HEK293T (cell line): ENCODE data around the gene LHCGR.

Experiments used
- CTCF ChIA-PET: fragments of 350-600 bp; formaldehyde crosslinking; extraction: SDS; loops from one replicate; lab custom pipeline; 2021; ENCODE audit warnings: antibody characterized with exemption, inconsistent platforms; lab: Yijun Ruan, JAX
- POLR2A ChIA-PET: fragments of 350-600 bp; formaldehyde crosslinking; extraction: SDS; loops from one replicate; lab custom pipeline; 2020; ENCODE audit warnings: antibody characterized with exemption, inconsistent platforms; lab: Yijun Ruan, JAX
- DNase-seq: peaks from one replicate; pipeline ENCODE4 v3.0.0; 2012; ENCODE audit warnings: mixed read lengths; ENCODE audit errors: extremely low spot score
- ARNT ChIP-seq: fragments of 450-650 bp; IDR thresholded peaks from 2 replicates; pipeline ENCODE4 v1.6.1; 2017; ENCODE audit warnings: mild to moderate bottlenecking
- BHLHE40 ChIP-seq: fragments of 450-650 bp; IDR thresholded peaks from 2 replicates; pipeline ENCODE4 v1.6.1; 2016; ENCODE audit warnings: mild to moderate bottlenecking, moderate library complexity, borderline replicate concordance
- CTBP1 ChIP-seq: fragments of 450-650 bp; IDR thresholded peaks from 2 replicates; pipeline ENCODE4 v1.6.1; 2016; ENCODE audit warnings: borderline replicate concordance
- ELF4 ChIP-seq: fragments of 450-650 bp; IDR thresholded peaks from 2 replicates; pipeline ENCODE4 v1.6.1; 2017; ENCODE audit warnings: antibody characterized with exemption
- FOXA1 ChIP-seq: fragments of 450-650 bp; IDR thresholded peaks from 2 replicates; pipeline ENCODE4 v1.6.1; 2016; ENCODE audit warnings: mild to moderate bottlenecking
- FOXK2 ChIP-seq: fragments of 450-650 bp; IDR thresholded peaks from 2 replicates; pipeline ENCODE4 v1.6.1; 2016; ENCODE audit warnings: mild to moderate bottlenecking
- FOXM1 ChIP-seq: fragments of 450-650 bp; IDR thresholded peaks from 2 replicates; pipeline ENCODE4 v1.6.1; 2017; ENCODE audit warnings: mild to moderate bottlenecking, borderline replicate concordance
- HDGF ChIP-seq: fragments of 450-650 bp; IDR thresholded peaks from 2 replicates; pipeline ENCODE4 v1.6.1; 2017; ENCODE audit warnings: antibody characterized with exemption, borderline replicate concordance
- L3MBTL2 ChIP-seq: fragments of 450-650 bp; conservative IDR thresholded peaks from 2 replicates; pipeline ENCODE4 v1.6.1; 2016; ENCODE audit warnings: mild to moderate bottlenecking
- LEF1 ChIP-seq: fragments of 450-650 bp; IDR thresholded peaks from 2 replicates; pipeline ENCODE4 v1.6.1; 2017; ENCODE audit warnings: mild to moderate bottlenecking, borderline replicate concordance
- NFRKB ChIP-seq: fragments of 450-650 bp; IDR thresholded peaks from 2 replicates; pipeline ENCODE4 v1.6.1; 2016; ENCODE audit warnings: mild to moderate bottlenecking, moderate library complexity
- SP1 ChIP-seq: fragments of 450-650 bp; IDR thresholded peaks from 2 replicates; pipeline ENCODE4 v1.6.1; 2017
- SUZ12 ChIP-seq: fragments of 450-650 bp; IDR thresholded peaks from 2 replicates; pipeline ENCODE4 v1.6.1; 2016; ENCODE audit warnings: mild to moderate bottlenecking
- TARDBP ChIP-seq: fragments of 450-650 bp; IDR thresholded peaks from 2 replicates; pipeline ENCODE4 v1.6.1; 2016
- ZNF384 ChIP-seq: fragments of 450-650 bp; IDR thresholded peaks from 2 replicates; pipeline ENCODE4 v1.6.1; 2016
- TF ChIP-seq, protein P1 (sequence below): fragments of 450-650 bp; IDR thresholded peaks from 2 replicates; pipeline ENCODE4 v1.6.1; 2016

Gene LHCGR

DNA sequence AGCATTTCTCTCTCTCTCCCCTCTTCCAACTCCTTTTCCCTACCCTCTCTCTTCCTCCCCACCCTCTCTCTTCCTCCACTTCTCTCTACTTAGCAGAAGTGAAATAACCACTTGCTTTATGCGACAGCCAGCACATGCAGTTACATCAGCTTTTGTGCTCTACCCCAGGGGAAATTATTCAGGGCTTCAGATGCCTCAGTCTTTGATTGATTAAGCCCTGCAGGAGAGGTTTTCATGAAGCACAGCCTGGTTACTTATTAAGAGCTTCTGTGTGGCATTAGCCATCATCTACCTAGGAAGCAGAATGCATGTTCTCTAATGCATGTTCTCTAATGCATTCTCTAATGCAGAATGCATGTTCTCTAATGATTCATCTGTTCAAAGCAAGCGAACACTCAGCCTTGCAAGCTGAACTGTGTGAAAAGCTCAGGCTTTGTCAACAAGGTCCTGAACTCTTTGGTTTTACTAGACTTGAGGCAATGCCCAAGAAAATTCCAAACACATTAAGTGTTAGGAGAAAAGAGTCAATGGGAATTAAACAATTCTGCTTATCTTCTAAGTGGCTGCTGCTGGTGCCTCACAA is 56.1 kb downstream of the LHCGR start:
- POLR2A ChIA-PET = no interaction called here
- no peak for DNase-seq
- TF ChIP-seq ARNT (no peak), FOXK2 (no peak), CTBP1 (no peak), SUZ12 (no peak), TARDBP (no peak), L3MBTL2 (no peak)
- CTCF ChIA-PET = interaction anchor here (0.8 kb wide), 1 partner anchor 28 kb away, joined by 3 read pairs; no protein-coding TSS in a partner anchor

DNA sequence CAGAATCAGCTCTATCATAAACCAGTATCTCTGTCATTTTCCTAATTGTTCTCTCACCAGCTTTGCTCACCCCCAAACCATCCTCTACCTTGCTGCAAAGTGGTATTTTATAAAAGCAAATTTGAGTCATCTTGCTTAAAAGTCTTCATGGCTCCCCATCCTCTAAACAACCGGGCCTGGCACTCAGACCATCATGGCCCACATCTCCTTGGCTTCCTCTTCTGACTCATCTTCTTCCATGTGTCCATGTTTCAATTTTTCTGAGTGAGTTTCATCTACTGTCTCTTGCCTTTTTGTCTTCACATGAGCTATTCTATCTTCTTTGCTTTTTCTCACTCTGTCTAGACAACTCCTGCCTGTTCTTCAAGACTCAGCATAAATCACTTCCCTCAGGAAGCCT is 58.6 kb downstream of the LHCGR start:
- ChIA-PET CTCF (no interaction called here), POLR2A (no interaction called here)
- DNase-seq = no peak
- no peak for TF ChIP-seq FOXA1
- TF ChIP-seq BHLHE40 = no peak
- no peak for TF ChIP-seq HDGF
- no peak for TF ChIP-seq NFRKB
- TF ChIP-seq ZNF384 = no peak
- TF ChIP-seq ELF4 = no peak
- no peak for TF ChIP-seq ARNT

DNA sequence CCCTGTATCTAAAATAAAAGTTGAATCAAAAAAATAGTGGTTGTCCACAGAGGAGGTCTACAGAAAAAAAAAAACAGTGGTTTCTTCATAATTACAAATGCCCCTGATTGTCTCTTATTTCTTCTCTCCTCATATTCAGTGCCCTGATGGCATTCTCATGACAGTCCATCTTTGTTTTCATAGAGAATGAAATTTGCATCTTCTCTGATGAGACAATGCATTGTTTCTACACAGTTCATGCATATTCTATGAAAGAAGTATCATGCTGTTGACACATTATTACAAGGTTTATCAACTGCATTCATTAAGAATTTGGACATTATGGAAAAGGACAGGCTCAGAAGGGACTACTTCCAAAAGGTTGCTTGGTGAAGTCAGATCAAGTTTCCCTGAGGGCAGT is 59.5 kb downstream of the LHCGR start:
- POLR2A ChIA-PET = no interaction called here
- CTCF ChIA-PET = no interaction called here
- DNase-seq = no peak
- TF ChIP-seq ARNT = no peak
- TF ChIP-seq FOXA1 = no peak
- TF ChIP-seq ELF4 = no peak
- TF ChIP-seq L3MBTL2 = no peak
- TF ChIP-seq BHLHE40 = no peak
- TF ChIP-seq, protein P1, sequence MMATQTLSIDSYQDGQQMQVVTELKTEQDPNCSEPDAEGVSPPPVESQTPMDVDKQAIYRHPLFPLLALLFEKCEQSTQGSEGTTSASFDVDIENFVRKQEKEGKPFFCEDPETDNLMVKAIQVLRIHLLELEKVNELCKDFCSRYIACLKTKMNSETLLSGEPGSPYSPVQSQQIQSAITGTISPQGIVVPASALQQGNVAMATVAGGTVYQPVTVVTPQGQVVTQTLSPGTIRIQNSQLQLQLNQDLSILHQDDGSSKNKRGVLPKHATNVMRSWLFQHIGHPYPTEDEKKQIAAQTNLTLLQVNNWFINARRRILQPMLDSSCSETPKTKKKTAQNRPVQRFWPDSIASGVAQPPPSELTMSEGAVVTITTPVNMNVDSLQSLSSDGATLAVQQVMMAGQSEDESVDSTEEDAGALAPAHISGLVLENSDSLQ = no peak
- no peak for TF ChIP-seq SP1
- no peak for TF ChIP-seq ZNF384
- no peak for TF ChIP-seq FOXK2
- TF ChIP-seq CTBP1 = no peak
- no peak for TF ChIP-seq NFRKB
- no peak for TF ChIP-seq FOXM1
- no peak for TF ChIP-seq TARDBP
- TF ChIP-seq HDGF = no peak
- TF ChIP-seq LEF1 = no peak

DNA sequence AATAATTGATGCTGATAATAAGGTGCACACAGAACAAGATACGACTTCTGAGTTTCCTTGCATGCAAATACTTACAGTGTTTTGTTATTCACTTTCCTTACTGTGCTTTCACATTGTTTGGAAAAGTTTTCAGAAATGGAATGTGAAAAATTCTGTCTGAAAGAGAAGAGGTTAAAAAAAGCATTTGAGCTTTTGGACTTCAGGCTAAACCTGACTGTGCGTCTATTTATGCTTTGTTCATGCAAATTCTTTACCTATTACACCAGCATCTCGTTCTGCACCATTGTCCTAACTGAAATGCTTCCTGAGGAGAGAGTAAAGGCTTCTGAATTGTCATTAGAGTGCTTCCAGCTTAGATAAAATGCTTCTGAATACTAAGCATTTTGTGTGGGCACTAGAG is 61.4 kb downstream of the LHCGR start:
- no peak for DNase-seq
- ChIA-PET POLR2A (no interaction called here), CTCF (no interaction called here)
- TF ChIP-seq, protein P1 = no peak
- TF ChIP-seq SUZ12 (no peak), FOXK2 (no peak), FOXA1 (no peak), LEF1 (no peak), ARNT (no peak), NFRKB (no peak), L3MBTL2 (no peak), ZNF384 (no peak), SP1 (no peak), TARDBP (no peak), BHLHE40 (no peak), ELF4 (no peak), FOXM1 (no peak)

DNA sequence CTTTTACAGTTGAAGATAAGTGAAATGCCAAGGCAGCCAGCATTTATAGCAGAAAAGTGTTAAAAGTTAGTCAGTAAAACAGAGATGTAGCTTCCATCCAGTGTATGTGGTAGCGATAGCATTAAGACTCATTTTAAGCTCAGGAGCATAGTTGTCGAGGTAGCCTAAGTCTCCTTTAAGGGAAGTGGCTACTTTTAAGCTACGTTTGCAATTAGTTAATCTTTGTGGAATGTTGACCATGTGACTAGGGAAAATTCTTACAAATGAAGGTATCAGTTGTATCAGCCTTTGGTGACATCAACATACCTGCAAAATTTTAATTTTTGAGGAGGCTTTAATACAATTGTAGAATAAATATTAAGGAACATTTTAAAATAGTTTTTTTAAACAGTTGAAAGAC is 61.9 kb downstream of the LHCGR start:
- CTCF ChIA-PET = interaction anchor here (0.6 kb wide), 1 partner anchor 259 kb away, joined by 5 read pairs; no protein-coding TSS in a partner anchor
- DNase-seq = no peak
- POLR2A ChIA-PET = no interaction called here
- TF ChIP-seq BHLHE40 = no peak
- no peak for TF ChIP-seq ZNF384
- no peak for TF ChIP-seq ARNT
- TF ChIP-seq HDGF = no peak
- TF ChIP-seq FOXM1 = no peak
- TF ChIP-seq NFRKB = no peak
- TF ChIP-seq SUZ12 = no peak
- TF ChIP-seq, protein P1 = no peak

DNA sequence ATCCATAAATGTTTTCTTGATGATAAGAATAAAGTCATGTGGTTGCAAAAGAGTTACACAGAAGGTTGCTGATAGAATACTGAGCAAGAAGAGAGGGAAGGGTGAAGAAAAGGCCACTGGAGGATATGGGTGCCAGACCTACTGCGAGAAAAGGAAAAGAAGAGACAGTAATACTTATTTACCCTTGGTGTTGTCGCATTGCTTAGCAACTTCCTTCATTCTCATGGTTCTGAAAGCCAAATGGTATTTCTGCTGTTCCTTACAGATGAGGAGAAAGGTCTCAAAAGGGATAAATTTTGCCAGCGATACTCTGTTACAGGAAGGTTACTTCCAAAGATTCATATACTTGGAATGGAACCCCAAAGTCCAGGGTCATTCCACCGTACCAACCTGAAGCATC is 62.5 kb downstream of the LHCGR start:
- TF ChIP-seq FOXK2 = no peak
- TF ChIP-seq FOXA1 = no peak
- TF ChIP-seq CTBP1 = no peak
- no peak for TF ChIP-seq FOXM1
- no peak for TF ChIP-seq HDGF
- no peak for TF ChIP-seq L3MBTL2
- TF ChIP-seq SP1 = no peak
- TF ChIP-seq BHLHE40 = no peak
- TF ChIP-seq, protein P1 = no peak
- TF ChIP-seq ARNT = no peak
- TF ChIP-seq TARDBP = no peak
- POLR2A ChIA-PET = no interaction called here

More for the DNA sequence above, 62.5 kb downstream of the LHCGR start:
- no peak for DNase-seq
- CTCF ChIA-PET = interaction anchor here (0.6 kb wide), 1 partner anchor 259 kb away, joined by 5 read pairs; no protein-coding TSS in a partner anchor
